H1 (cell line): ENCODE results near the gene MACROD2. TPM values are rescaled to one million over a fixed set of nuclear protein-coding genes. Genes with fewer than 3 reads are reported as not detected.

ENCODE experiments used
- CBX5 ChIP-seq: fragments of 300-800, 300-1000 bp; sonication (generic); IDR thresholded peaks from 2 replicates; pipeline ENCODE4 v1.7.1; 2016; ENCODE audit warnings: antibody characterized with exemption, low read length, low read depth
- polyA plus RNA-seq, 7 experiments: library from polyadenylated mRNA; depleted of rRNA in 3 of 7; stranded (reverse) in 5 of 7; unstranded in 2 of 7; fragments of >200 nt in 5 of 7; fragments of 200-250 nt in 2 of 7; gene quantifications; 1 replicate in 5 of 7; 2 replicates in 1 of 7; 4 replicates in 1 of 7; pipeline versions ENCODE4 v1.2.1 to v1.2.3, GENCODE V29; 2011 to 2013; ENCODE audit warnings: missing spikeins in 2 of 7, mixed read lengths in 2 of 7
- total RNA-seq: library from RNA; stranded (reverse); fragmentation: NEBNext Ultra II Directional; extraction: Animal tissue kit (Norgen Biotek cat#: 25700); gene quantifications from 2 replicates; pipeline ENCODE4 v1.2.1, GENCODE V29; 2021

The MACROD2 gene
- total and polyA plus RNA-seq, 2 of the 8 experiments (the other 6 are each of a cell fraction or from before 2014, with no cell fraction given): 0.70 to 3.9 TPM

GRCh38 chr20:15091421-15092037 lies 1096.2 kb downstream of the MACROD2 start (continued):
- TF ChIP-seq CBX5: no peak
- TF ChIP-seq, all 59 proteins: peak for 0
